Fibroblast of upper back skin (primary cell): ENCODE data around the gene ZNF592.
A peak's percentile ranks its signal among the peaks of the same experiment; 100 is the strongest.
"Not testable (repeated sequence)": the region's sequence is repeated elsewhere in the genome, so short reads cannot be mapped to it uniquely, and the experiment has no call there.

Experiments used
- DNase-seq: peaks from one replicate; pipeline ENCODE4 v3.0.0-alpha.2; 2013

The ZNF592 gene, protein sequence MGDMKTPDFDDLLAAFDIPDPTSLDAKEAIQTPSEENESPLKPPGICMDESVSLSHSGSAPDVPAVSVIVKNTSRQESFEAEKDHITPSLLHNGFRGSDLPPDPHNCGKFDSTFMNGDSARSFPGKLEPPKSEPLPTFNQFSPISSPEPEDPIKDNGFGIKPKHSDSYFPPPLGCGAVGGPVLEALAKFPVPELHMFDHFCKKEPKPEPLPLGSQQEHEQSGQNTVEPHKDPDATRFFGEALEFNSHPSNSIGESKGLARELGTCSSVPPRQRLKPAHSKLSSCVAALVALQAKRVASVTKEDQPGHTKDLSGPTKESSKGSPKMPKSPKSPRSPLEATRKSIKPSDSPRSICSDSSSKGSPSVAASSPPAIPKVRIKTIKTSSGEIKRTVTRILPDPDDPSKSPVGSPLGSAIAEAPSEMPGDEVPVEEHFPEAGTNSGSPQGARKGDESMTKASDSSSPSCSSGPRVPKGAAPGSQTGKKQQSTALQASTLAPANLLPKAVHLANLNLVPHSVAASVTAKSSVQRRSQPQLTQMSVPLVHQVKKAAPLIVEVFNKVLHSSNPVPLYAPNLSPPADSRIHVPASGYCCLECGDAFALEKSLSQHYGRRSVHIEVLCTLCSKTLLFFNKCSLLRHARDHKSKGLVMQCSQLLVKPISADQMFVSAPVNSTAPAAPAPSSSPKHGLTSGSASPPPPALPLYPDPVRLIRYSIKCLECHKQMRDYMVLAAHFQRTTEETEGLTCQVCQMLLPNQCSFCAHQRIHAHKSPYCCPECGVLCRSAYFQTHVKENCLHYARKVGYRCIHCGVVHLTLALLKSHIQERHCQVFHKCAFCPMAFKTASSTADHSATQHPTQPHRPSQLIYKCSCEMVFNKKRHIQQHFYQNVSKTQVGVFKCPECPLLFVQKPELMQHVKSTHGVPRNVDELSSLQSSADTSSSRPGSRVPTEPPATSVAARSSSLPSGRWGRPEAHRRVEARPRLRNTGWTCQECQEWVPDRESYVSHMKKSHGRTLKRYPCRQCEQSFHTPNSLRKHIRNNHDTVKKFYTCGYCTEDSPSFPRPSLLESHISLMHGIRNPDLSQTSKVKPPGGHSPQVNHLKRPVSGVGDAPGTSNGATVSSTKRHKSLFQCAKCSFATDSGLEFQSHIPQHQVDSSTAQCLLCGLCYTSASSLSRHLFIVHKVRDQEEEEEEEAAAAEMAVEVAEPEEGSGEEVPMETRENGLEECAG (N-terminal part only)

DNA sequence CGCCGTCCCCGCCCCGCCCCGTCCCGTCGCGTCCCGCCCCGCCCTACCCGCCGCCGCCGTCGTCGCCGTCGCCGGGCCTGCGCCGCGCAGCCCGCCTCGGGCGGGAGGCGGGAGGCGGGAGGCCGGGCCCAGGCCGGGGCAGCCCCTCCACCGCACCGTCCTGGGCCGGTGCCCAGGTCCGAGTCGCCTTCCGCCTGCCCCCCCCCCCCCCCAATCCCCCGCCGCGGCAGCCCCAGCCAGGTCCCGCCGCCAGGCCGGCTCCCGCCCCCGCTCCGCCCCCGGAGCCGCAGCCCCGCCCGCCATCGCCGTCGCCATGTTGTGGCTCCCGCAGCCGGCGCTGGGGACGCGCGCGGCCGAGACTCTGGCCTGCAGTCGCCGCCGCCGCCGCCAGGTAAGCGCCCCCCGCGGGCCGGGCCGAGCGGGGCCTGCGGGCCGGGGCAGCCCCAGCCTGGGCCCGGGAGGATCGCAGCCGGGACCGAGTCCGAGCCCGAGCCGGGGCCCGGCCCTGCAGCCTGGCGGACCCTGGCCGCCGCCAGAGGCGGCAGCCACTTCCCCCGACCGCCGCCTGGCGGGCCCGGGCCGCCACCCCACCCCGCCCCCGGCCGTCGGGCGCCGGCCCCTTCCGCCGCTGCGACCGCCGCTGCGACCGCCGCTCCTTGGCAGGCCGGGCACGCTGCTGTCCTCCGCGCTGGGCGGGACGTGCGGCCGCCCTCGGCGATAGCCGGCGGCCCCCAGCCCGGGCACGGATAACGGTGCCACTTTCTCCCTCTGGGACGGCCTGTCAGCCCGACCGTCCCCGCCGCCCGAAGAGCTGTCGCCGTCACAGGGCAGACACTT, at the start of gene ZNF592:
TSS of gene ZNF592 (plus strand) at position 319 of the 837 bp plus-strand sequence. CDS start 34,084 bp downstream, outside the sequence.
- DNase-seq = peak; percentile 76

GRCh38 chr15:84699538-84700191, 48.7 kb upstream of the ZNF592 start:
- DNase-seq = no peak

DNA sequence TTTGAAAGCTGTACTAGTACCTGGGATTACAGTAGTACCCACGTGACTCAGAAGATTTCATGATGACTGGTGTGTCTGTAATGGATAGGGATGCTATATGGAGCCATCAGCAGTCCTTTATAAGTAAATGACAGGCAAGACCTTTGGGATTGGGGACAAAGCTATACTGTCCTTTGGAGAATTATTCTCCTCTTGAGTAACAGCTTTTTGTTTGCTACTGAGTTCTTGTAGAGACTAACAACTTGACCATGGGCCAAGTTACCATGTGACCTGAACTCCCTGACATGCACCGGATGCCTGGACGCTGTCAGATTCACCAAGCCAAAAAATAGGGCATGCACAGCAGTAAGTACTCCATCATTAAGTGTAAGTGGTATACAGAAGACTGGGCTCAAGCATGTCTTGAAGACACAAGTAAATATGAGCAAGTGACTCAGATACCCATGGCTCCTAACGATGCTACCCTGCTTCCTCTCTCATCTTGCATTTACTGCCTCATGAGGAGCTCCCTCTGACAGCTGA, 45.4 kb upstream of the ZNF592 start:
- DNase-seq = no peak

DNA sequence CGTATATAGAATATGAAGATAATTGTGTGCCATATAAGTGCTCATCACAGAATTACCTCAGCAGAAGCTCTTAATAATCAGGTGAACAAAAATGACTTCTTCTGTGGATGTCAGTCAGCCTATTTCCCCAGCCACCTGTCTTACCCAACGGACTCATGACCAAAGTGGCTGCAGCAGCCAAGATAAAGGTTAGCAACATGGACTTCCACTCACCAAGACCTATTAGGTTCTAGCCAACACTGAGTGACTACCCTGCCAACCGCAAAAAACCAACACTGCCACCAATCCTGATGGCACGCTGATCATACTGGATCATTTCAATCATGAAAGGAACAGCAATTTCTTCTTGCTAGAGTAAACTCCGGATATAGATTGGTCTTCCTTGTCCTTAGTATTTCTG, 44.6 kb upstream of the ZNF592 start:
- DNase-seq = no peak

DNA sequence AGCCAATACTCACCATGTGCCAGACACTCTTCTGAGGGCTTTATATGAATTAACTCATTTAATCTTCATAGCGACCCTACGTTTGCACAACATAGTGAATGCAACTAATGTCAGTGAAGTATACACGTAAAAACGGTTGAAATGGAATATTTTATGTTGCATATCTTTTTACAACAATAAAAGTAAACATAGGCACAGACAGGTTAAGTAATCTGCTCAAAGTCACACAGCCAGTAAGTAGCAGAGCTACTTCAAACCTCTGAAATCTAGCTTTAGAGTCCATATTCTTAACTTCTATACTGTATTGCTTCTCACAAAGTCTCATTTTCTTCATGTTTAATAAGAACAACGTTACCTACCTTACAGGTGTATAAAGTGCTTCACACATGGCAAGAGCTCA, 34.0 kb upstream of the ZNF592 start:
- DNase-seq = no peak

DNA sequence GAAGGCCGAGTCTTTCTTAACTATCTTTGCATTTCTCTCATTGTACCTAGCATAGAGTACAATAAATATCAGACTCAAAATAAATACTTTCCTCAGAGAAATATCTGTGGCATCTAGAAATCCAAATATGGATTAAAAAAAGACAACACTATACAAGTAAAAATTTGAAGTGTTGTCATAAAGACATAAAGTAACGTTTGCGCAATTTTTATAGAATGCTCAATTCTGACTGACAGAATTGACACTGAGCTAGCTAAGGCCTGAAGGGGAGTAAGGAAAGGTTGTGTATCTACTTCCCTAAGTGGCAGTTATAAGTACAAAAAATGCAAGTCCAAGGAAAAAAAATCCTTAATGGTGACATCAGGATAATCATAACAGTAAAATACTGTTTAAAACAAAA, 33.6 kb upstream of the ZNF592 start:
- no peak for DNase-seq

GRCh38 chr15:84715441-84716035, 32.9 kb upstream of the ZNF592 start:
- peak; percentile 14 for DNase-seq

GRCh38 chr15:84716036-84716732, 32.2 kb upstream of the ZNF592 start, which contains the start of gene SEC11A:
Gene SEC11A, minus strand, starts transcription at chr15:84716139. Its CDS starts 64 bp downstream, at chr15:84716075.
- peak; percentile 90 for DNase-seq

GRCh38 chr15:84721371-84721770, 27.0 kb upstream of the ZNF592 start:
- DNase-seq = no peak

GRCh38 chr15:84722628-84723027, 25.8 kb upstream of the ZNF592 start:
- DNase-seq = no peak

DNA sequence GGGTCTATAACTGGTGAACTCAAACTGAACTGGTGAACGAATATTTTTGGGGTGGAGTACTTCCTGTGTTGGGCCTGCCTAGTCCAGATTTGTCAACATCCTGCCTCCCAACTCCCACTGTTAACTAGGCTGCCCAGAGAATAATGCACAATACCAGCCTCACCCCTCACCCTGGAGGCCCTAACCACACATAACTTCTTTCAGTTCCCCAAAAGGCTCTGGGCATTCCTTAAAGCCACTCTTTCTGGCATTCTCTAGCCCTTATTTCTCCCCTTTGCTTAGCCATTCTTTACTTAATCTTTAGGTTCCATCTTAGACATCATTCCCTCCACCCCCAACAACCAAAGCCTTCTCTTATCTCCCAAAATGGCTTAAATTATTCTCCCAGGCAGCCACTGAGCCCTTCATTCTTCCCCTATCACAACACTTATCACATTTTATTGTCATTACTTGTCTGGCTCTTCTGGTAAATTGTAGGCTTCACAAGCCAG, 23.3 kb upstream of the ZNF592 start:
- no peak for DNase-seq

DNA sequence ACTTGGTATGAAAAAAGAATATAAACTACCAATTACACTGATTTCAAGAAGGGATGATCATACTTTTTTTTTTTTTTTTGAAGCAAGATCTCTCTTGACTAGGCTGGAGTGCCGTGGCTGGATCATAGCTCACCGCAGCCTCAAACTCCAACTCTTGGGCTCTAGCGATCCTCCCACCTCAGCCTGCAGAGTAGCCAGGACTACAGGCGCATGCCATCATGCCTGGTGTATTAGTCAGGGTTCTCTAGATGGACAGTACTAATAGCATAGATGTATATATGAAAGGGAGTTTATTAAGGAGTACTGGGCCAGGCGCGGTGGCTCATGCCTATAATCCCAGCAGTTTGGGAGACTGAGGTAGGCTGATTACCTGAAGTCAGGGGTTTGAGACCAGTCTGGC, 21.0 kb upstream of the ZNF592 start:
- DNase-seq = peak; percentile 27

- DNase-seq = peak; percentile 76
These were observed 16.6 kb upstream of the ZNF592 start for GRCh38 chr15:84731774-84732173.

GRCh38 chr15:84734794-84735479, 13.5 kb upstream of the ZNF592 start:
- peak; percentile 50 for DNase-seq

DNA sequence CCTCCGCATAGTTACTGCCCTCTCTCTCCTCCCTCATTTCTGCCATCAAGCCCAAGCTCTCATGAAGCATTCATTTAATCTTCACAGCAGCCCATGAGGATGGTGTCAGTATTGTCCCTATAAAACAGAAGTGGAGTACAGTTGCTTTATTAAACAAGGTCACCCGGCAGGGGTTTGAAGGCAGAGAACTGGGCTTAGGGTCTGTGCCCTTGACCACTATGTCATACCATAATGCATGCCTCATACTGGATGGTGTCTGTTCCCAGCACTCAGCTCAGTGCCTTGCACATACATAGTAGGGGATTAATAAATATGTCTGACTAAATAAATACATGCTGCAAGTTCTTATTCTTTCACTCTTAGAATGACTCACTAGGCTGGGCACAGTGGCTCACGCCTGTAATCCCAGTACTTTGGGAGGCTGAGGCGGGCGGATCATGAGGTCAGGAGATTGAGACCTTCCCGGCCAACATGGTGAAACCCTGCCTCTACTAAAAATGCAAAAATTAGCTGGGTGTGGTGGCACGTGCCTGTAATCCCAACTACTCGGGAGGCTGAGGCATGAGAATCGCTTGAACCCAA, 12.8 kb upstream of the ZNF592 start:
- DNase-seq = not testable (repeated sequence)

DNA sequence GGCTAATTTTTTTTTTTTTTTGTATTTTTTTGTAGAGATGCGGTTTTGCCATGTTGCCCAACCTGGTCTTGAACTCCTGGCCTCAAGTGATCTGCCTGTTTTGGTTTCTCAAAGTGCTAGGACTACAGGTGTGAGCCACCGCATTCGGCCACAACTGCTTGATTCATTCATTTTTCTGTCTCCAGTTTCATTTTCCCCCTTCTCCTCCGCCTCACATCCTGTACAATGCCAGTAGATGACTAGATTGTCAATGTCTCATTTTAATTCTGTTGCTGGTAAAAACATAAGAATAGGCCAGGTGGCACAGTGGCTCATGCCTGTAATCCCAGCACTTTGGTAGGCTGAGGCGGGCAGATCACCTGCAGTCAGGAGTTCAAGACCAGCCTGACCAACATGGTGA, 12.0 kb upstream of the ZNF592 start:
- DNase-seq = no peak

DNA sequence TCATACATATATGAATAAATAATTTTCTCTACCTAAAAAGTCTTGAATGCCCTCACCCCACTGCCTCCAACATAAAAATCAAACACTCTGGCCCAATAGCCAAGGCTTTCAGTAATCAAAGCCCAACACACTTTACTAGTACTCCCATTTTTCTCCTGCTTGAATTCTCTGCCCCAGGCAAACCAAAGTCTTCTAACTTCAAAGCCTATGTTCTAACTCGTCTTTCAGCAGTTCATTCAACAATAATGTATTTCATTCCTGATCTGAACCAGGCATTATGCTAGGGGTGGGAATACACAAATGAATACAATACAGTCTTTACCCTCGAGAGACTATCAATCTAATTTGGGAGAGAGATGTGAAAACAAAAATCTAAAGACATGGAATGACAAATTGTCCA, 11.4 kb upstream of the ZNF592 start:
- DNase-seq = no peak

- DNase-seq = no peak
These were observed 7.7 kb upstream of the ZNF592 start for GRCh38 chr15:84740691-84741090.

DNA sequence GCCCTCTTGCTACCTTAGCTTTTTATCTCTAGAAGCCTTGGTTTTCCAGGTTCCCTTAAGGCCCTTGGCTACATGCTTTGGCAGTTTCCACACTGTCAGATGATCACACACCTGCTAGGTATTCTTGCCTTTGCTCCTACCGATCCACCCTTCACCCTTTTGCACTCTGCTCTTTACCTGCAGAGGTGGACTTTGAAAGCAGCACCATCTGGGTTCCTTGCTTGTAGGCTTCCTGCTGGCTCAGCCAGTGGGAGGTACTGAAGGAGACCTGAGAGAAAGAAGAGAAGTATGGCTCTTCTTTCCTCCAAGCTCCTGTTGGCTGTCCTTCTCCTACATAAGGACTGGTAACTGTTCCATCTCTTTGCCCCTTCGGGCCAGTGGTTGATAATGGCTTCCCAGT, 7.3 kb upstream of the ZNF592 start:
- no peak for DNase-seq
